Epithelial cell of proximal tubule (primary cell): ENCODE measurements around the gene ZNF615. TPM values are rescaled to one million over a fixed set of nuclear protein-coding genes. Genes with fewer than 3 reads are reported as not detected.
"Not testable (repeated sequence)": the region's sequence is repeated elsewhere in the genome, so short reads cannot be mapped to it uniquely, and the experiment has no call there.

Experiments
- DNase-seq: peaks from one replicate; pipeline ENCODE4 v3.0.0-alpha.2; 2011; ENCODE audit warnings: low read depth
- H3K4me3 ChIP-seq: 2 replicates; pipeline ENCODE4 v1.5.1; 2011; ENCODE audit warnings: low read depth, mild to moderate bottlenecking, low read length
- CTCF ChIP-seq: conservative IDR thresholded peaks from 2 replicates; pipeline ENCODE4 v1.5.1; 2012; ENCODE audit warnings: low read depth, mild to moderate bottlenecking, low read length
- total RNA-seq: library from RNA; depleted of rRNA; stranded (reverse); fragments of >200 nt; gene quantifications from 2 replicates; pipeline ENCODE4 v1.2.3, GENCODE V29; 2015

ZNF615 gene
- total RNA-seq, 1 donor from 2014 or later, result 2.7 TPM

DNA sequence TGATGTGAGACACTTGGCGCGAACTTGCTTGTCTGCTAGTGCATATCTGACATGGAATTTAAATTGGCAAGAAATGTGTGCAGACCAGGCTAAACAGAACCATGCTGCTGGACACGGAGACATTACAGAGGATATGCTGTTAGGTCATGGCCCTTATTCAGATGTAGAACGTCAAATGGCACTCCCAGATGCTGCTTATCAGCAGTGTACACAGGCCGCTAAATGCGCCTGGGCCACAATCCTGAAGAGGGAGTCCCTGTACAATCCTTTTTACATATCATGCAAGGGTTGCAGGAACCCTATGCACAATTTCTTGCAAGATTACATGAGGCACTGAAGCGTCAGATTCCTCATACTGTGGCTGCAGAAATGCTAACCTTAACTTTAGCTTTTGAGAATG, 30.7 kb downstream of the ZNF615 start:
- no peak for TF ChIP-seq CTCF
- DNase-seq, result no peak
- H3K4me3 ChIP-seq, result no peak overlapping the region

DNA sequence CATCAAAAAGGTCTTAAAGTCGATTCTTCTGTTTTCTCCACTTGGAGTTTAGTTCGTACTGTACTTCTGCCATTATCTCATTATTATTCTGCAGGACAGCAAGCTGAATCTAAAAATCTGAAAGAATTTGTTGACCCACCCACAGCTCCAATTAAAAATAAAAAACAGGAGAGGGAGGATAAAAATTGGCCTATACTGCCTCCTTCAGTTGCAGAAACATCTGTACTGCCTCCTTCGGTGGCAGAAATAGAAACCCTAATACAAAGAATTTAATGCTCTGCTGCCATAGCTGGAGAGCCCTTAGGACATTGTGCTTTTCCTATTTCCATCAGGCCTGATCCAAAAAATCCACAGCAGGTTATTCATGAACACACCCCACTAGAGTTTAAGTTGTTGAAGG, 31.2 kb downstream of the ZNF615 start:
- H3K4me3 ChIP-seq, result no peak overlapping the region
- no peak for TF ChIP-seq CTCF
- no peak for DNase-seq

- DNase-seq, H3K4me3 ChIP-seq: not testable (repeated sequence)
These were observed 32.2 kb downstream of the ZNF615 start for GRCh38 chr19:51975787-51976186.

DNA sequence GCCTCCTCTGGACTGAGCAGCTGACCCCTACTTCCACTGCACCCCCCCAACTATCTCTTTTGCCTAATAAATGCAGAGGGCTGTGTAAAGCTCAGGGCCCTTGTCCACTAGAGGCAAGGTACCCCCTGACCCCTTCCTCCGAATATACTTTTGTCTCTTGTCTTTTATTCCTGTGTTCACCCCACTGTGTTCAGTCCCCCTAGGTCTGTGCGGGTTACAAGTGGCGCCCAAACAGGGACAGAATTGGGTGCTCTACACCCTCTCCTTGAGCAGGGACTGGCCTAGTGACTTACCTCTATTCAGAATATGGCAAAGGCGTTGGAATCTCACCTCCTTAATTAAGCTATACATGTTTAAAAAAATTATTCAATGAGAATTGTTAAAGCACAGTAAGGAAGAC, 36.4 kb downstream of the ZNF615 start:
- TF ChIP-seq CTCF, result no peak
- no peak for DNase-seq
- H3K4me3 ChIP-seq, result no peak overlapping the region

DNA sequence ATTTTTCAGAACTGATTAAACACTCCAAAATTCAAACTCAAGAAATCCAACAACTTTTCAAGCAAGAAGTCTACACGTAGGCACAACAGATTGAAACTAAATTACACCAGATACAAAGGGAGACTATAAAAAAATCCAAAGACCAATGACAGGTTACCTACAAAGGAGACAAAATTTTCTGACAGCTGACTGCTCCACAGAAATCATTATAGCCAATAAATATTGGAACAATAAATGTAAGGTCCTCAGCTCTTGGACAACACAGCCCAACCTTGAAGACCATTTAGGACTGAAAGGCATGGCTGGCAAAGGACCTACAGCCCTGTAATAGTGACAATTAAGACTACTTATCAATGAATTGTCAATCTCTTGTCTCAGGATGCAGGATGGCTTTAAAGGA, 37.3 kb downstream of the ZNF615 start:
- no peak for TF ChIP-seq CTCF
- DNase-seq, result no peak
- H3K4me3 ChIP-seq, result no peak overlapping the region

DNA sequence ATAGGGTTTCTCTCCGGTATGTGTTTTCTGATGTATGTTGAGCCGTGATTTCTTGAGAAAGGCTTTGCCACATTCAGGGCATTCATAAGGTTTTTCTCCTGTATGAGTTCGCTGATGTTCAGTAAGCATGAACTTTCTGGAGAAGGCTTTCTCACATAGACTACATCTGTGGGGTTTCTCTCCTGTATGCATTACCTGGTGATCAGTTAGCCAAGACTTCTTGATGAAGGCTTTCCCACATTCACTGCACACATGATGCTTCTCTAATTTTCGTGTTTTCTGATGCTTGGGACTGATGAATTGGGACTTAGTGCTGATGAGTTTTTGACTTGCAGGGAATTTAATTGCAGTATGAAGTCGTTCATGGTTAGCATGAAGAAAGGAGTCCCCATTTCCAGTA, 42.4 kb downstream of the ZNF615 start:
- no peak for TF ChIP-seq CTCF
- no peak for DNase-seq
- no peak overlapping the region for H3K4me3 ChIP-seq

DNA sequence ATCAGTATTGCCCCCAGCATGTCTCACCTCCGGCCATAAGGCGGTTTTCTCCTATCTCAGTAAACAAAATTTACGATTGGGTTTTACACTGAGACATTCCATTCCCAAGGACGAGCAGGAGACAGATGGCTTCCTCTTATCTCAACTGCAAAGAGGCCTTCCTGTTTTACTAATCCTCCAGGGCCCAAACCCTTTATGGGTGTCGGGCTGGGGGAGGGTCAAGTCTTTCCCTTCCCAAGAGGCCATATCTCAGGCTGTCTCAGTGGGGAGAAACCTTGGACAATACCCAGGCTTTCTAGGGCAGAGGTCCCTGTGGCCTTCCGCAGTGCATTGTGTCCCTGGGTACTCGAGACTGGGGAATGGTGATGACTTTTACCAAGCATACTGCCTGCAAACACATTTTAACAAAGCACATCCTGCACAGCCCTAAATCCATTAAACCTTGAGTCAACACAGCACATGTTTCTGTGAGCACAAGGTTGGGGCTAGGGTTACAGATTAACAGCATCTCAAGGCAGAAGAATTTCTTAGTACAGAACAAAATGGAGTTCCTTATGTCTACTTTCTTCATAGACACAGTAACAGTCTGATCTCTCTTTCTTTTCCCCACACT, 47.3 kb downstream of the ZNF615 start:
- not testable (repeated sequence) for H3K4me3 ChIP-seq, DNase-seq

DNA sequence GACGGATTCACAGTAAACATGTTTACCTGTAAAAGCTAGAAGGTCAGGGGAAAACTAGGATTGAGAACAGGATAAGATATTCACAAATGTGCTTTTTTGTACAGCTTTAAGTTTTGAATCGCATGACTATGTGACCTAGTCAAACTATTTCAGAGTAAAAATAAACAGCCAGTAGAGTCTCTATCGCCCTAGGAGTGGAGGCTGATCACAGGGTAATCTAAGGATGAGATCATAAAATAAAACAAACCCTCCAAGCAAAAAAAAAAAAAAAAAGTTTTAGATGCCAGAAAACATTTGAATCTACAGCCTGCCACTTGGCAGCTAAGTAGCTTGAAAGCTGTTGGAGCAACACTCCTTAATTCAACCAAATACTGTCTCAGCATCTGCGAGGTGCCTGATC, 48.2 kb downstream of the ZNF615 start:
- no peak for DNase-seq
- no peak for TF ChIP-seq CTCF
- no peak overlapping the region for H3K4me3 ChIP-seq

- DNase-seq, result not testable (repeated sequence)
These were observed 50.2 kb downstream of the ZNF615 start for GRCh38 chr19:51957846-51958245.

More at GRCh38 chr19:51957846-51958245, 50.2 kb downstream of the ZNF615 start:
- H3K4me3 ChIP-seq, result not testable (repeated sequence)
